ENCODE results near the gene AGTR2.
"Not testable (repeated sequence)": the region's sequence is repeated elsewhere in the genome, so short reads cannot be mapped to it uniquely, and the experiment has no call there.

The AGTR2 gene

GRCh38 chrX:116170511-116170910 lies at the start of gene AGTR2:
Gene AGTR2, plus strand, starts transcription at chrX:116170744. Its CDS starts 1,537 bp downstream, at chrX:116172281.
- no peak for DNase-seq

GRCh38 chrX:116135277-116135676 lies 35.3 kb upstream of the AGTR2 start:
- no peak for DNase-seq

- not testable (repeated sequence) for DNase-seq
Observed at GRCh38 chrX:116141270-116141669, 29.3 kb upstream of the AGTR2 start.

- no peak for DNase-seq
Observed at GRCh38 chrX:116142976-116143375, 27.6 kb upstream of the AGTR2 start.

GRCh38 chrX:116172976-116173375 lies 2.4 kb downstream of the AGTR2 start:
- no peak for DNase-seq

GRCh38 chrX:116181300-116181699 lies 10.8 kb downstream of the AGTR2 start:
- DNase-seq: no peak

GRCh38 chrX:116185163-116185562 lies 14.6 kb downstream of the AGTR2 start:
- no peak for DNase-seq

GRCh38 chrX:116194649-116195048 lies 24.1 kb downstream of the AGTR2 start:
- DNase-seq: no peak

GRCh38 chrX:116198235-116198634 lies 27.7 kb downstream of the AGTR2 start:
- no peak for DNase-seq

GRCh38 chrX:116198810-116199209 lies 28.3 kb downstream of the AGTR2 start:
- no peak for DNase-seq

- no peak for DNase-seq
Observed at GRCh38 chrX:116204932-116205331, 34.4 kb downstream of the AGTR2 start.

- DNase-seq: no peak
Observed at GRCh38 chrX:116213262-116213661, 42.7 kb downstream of the AGTR2 start.

- DNase-seq: not testable (repeated sequence)
Observed at GRCh38 chrX:116217080-116217479, 46.5 kb downstream of the AGTR2 start.

Data from KG1 (cell line).